Skin of body (tissue), 2 donors: ENCODE measurements around the gene PPP1R13B. TPM values are rescaled to one million over a fixed set of nuclear protein-coding genes. Genes with fewer than 3 reads are reported as not detected.

Source experiments
- DNase-seq: peaks from one replicate; lab custom pipeline; 2025; lab: John Stamatoyannopoulos, UW
- total RNA-seq: library from RNA; depleted of rRNA; stranded (reverse); fragments of >200 nt; gene quantifications from one replicate; pipeline ENCODE4 v1.2.3, GENCODE V29; 2014

Gene PPP1R13B
- total RNA-seq, 1 donor from 2014 or later = 18.1 TPM

- no peak for DNase-seq
These were observed 100.7 kb downstream of the PPP1R13B start for GRCh38 chr14:103746701-103747100.

- no peak for DNase-seq
These were observed 102.0 kb downstream of the PPP1R13B start for GRCh38 chr14:103745424-103745823.

- no peak for DNase-seq
These were observed 102.6 kb downstream of the PPP1R13B start for GRCh38 chr14:103744621-103745395.

- no peak for DNase-seq
These were observed 103.7 kb downstream of the PPP1R13B start for GRCh38 chr14:103743691-103744090.

- DNase-seq = no peak
These were observed 104.7 kb downstream of the PPP1R13B start for GRCh38 chr14:103742499-103743255.

GRCh38 chr14:103741876-103742275, 105.5 kb downstream of the PPP1R13B start:
- no peak for DNase-seq

- DNase-seq = no peak
These were observed 106.2 kb downstream of the PPP1R13B start for GRCh38 chr14:103740991-103741689.

- DNase-seq = no peak
These were observed 107.4 kb downstream of the PPP1R13B start for GRCh38 chr14:103739793-103740501.

GRCh38 chr14:103739466-103739792, 107.9 kb downstream of the PPP1R13B start:
- no peak for DNase-seq

- no peak for DNase-seq
These were observed 108.5 kb downstream of the PPP1R13B start for GRCh38 chr14:103738701-103739451.

GRCh38 chr14:103738166-103738565, 109.2 kb downstream of the PPP1R13B start:
- DNase-seq = peak; percentile 44

GRCh38 chr14:103737432-103738045, 109.8 kb downstream of the PPP1R13B start:
- DNase-seq = no peak

GRCh38 chr14:103736546-103737431, 110.6 kb downstream of the PPP1R13B start:
- no peak for DNase-seq

GRCh38 chr14:103735815-103736545, 111.4 kb downstream of the PPP1R13B start:
- DNase-seq = no peak

- DNase-seq = no peak
These were observed 111.9 kb downstream of the PPP1R13B start for GRCh38 chr14:103735439-103735814.

- no peak for DNase-seq
These were observed 112.4 kb downstream of the PPP1R13B start for GRCh38 chr14:103735022-103735421.

GRCh38 chr14:103734081-103734888, 113.1 kb downstream of the PPP1R13B start:
- DNase-seq = no peak

GRCh38 chr14:103733651-103734050, 113.7 kb downstream of the PPP1R13B start:
- no peak for DNase-seq
